ENCODE results near the gene COL21A1.

The COL21A1 gene

GRCh38 chr6:56148488-56149186 is 98.7 kb downstream of the COL21A1 start:
- H3K18ac ChIP-seq (ENCODE audit: low read depth in 1 of 2, low read length in 2 of 2), result no peak overlapping the region
- WGBS, result 90% methylated on average over 2 of the region's 2 CpGs
- H2AK5ac ChIP-seq (ENCODE audit: low read length, severe bottlenecking), result no peak overlapping the region

GRCh38 chr6:56147766-56148165 is 99.6 kb downstream of the COL21A1 start:
- Histone ChIP-seq H3K9ac (ENCODE audit: low read length) (no peak overlapping the region), H4K8ac (ENCODE audit: low read length) (no peak overlapping the region), H3K79me1 (replicated peaks; ENCODE audit: low read length, poor library complexity, severe bottlenecking) (no peaks in the 10 kb centered on the region), H3K27me3 (ENCODE audit: control insufficient read depth in 1 of 2, insufficient read depth in 1 of 2, low read length in 2 of 2) (no peaks in the 10 kb centered on the region), H3K23ac (ENCODE audit: low read length in 2 of 2) (no peak overlapping the region), H3K4me3 (ENCODE audit: insufficient read depth in 1 of 2, low read depth in 1 of 2, low read length in 2 of 2) (no peak overlapping the region), H3K9me3 (ENCODE audit: control insufficient read depth, low read length) (no peaks in the 10 kb centered on the region), H2BK120ac (ENCODE audit: low read depth, low read length) (no peak overlapping the region), H3K14ac (ENCODE audit: low read length in 2 of 2) (no peak overlapping the region), H3K4me1 (ENCODE audit: control insufficient read depth, insufficient read depth, low read depth, low read length) (no peaks in the 10 kb centered on the region), H3K4me2 (ENCODE audit: low read length, poor library complexity, severe bottlenecking) (no peak overlapping the region), H3K4ac (ENCODE audit: low read depth in 1 of 2, low read length in 2 of 2) (no peak overlapping the region), H2BK15ac (ENCODE audit: low read depth, poor library complexity, severe bottlenecking) (no peak overlapping the region), H3K36me3 (ENCODE audit: control insufficient read depth in 1 of 2, insufficient read depth in 2 of 2, low read depth in 1 of 2, low read length in 2 of 2) (no peaks in the 10 kb centered on the region), H2BK12ac (ENCODE audit: low read length in 2 of 2) (no peak overlapping the region), H2AK5ac (ENCODE audit: low read length, severe bottlenecking) (no peak overlapping the region), H3K18ac (ENCODE audit: low read depth in 1 of 2, low read length in 2 of 2) (no peak overlapping the region), H2AFZ (ENCODE audit: low read depth, low read length) (no peak overlapping the region), H2BK5ac (ENCODE audit: low read depth, low read length, poor library complexity, severe bottlenecking) (no peak overlapping the region), H4K91ac (ENCODE audit: low read length) (no peak overlapping the region), H3K27ac (ENCODE audit: low read length, poor library complexity, severe bottlenecking) (no peak overlapping the region)
- WGBS, result 99% methylated on average over 2 of the region's 2 CpGs
- DNase-seq, result no peak

More at GRCh38 chr6:56148488-56149186, 98.7 kb downstream of the COL21A1 start:
- Histone ChIP-seq H4K8ac (ENCODE audit: low read length) (no peak overlapping the region), H3K23ac (ENCODE audit: low read length in 2 of 2) (no peak overlapping the region), H3K4me2 (ENCODE audit: low read length, poor library complexity, severe bottlenecking) (no peak overlapping the region), H2BK15ac (ENCODE audit: low read depth, poor library complexity, severe bottlenecking) (no peak overlapping the region), H2AFZ (ENCODE audit: low read depth, low read length) (no peak overlapping the region), H3K4me1 (ENCODE audit: control insufficient read depth, insufficient read depth, low read depth, low read length) (no peaks in the 10 kb centered on the region), H2BK120ac (ENCODE audit: low read depth, low read length) (no peak overlapping the region), H3K27ac (ENCODE audit: low read length, poor library complexity, severe bottlenecking) (no peak overlapping the region), H2BK12ac (ENCODE audit: low read length in 2 of 2) (no peak overlapping the region), H3K27me3 (ENCODE audit: control insufficient read depth in 1 of 2, insufficient read depth in 1 of 2, low read length in 2 of 2) (no peaks in the 10 kb centered on the region), H3K36me3 (ENCODE audit: control insufficient read depth in 1 of 2, insufficient read depth in 2 of 2, low read depth in 1 of 2, low read length in 2 of 2) (no peaks in the 10 kb centered on the region), H3K14ac (ENCODE audit: low read length in 2 of 2) (no peak overlapping the region), H3K79me1 (replicated peaks; ENCODE audit: low read length, poor library complexity, severe bottlenecking) (no peaks in the 10 kb centered on the region), H4K91ac (ENCODE audit: low read length) (no peak overlapping the region), H3K4ac (ENCODE audit: low read depth in 1 of 2, low read length in 2 of 2) (no peak overlapping the region), H3K9me3 (ENCODE audit: control insufficient read depth, low read length) (peaks cover under 1% of the 10 kb centered on the region), H3K9ac (ENCODE audit: low read length) (no peak overlapping the region), H2BK5ac (ENCODE audit: low read depth, low read length, poor library complexity, severe bottlenecking) (no peak overlapping the region), H3K4me3 (ENCODE audit: insufficient read depth in 1 of 2, low read depth in 1 of 2, low read length in 2 of 2) (no peak overlapping the region)
- no peak for DNase-seq

- no peak overlapping the region for H2BK5ac ChIP-seq (ENCODE audit: low read depth, low read length, poor library complexity, severe bottlenecking)
- no peak overlapping the region for H2BK12ac ChIP-seq (ENCODE audit: low read length in 2 of 2)
- no peak for DNase-seq
- H4K91ac ChIP-seq (ENCODE audit: low read length), result no peak overlapping the region
- no peak overlapping the region for H3K4ac ChIP-seq (ENCODE audit: low read depth in 1 of 2, low read length in 2 of 2)
- no peaks in the 10 kb centered on the region for H3K4me1 ChIP-seq (ENCODE audit: control insufficient read depth, insufficient read depth, low read depth, low read length)
- no peak overlapping the region for H3K4me2 ChIP-seq (ENCODE audit: low read length, poor library complexity, severe bottlenecking)
- H3K18ac ChIP-seq (ENCODE audit: low read depth in 1 of 2, low read length in 2 of 2), result no peak overlapping the region
- H3K36me3 ChIP-seq (ENCODE audit: control insufficient read depth in 1 of 2, insufficient read depth in 2 of 2, low read depth in 1 of 2, low read length in 2 of 2), result peaks cover 0 to 3% of the 10 kb centered on the region in 2 experiments
- WGBS, result no CpG with 5 or more reads among the region's 1 CpG
- no peak overlapping the region for H2BK120ac ChIP-seq (ENCODE audit: low read depth, low read length)
- no peak overlapping the region for H3K4me3 ChIP-seq (ENCODE audit: insufficient read depth in 1 of 2, low read depth in 1 of 2, low read length in 2 of 2)
- no peak overlapping the region for H3K23ac ChIP-seq (ENCODE audit: low read length in 2 of 2)
- H2BK15ac ChIP-seq (ENCODE audit: low read depth, poor library complexity, severe bottlenecking), result no peak overlapping the region
- H3K9ac ChIP-seq (ENCODE audit: low read length), result peak overlapping the region; percentile 72
- no peaks in the 10 kb centered on the region for H3K79me1 ChIP-seq (replicated peaks; ENCODE audit: low read length, poor library complexity, severe bottlenecking)
- H3K14ac ChIP-seq (ENCODE audit: low read length in 2 of 2), result no peak overlapping the region
- no peak overlapping the region for H2AFZ ChIP-seq (ENCODE audit: low read depth, low read length)
- H3K27me3 ChIP-seq (ENCODE audit: control insufficient read depth in 1 of 2, insufficient read depth in 1 of 2, low read length in 2 of 2), result no peaks in the 10 kb centered on the region
- no peaks in the 10 kb centered on the region for H3K9me3 ChIP-seq (ENCODE audit: control insufficient read depth, low read length)
- H2AK5ac ChIP-seq (ENCODE audit: low read length, severe bottlenecking), result no peak overlapping the region
- no peak overlapping the region for H4K8ac ChIP-seq (ENCODE audit: low read length)
- no peak overlapping the region for H3K27ac ChIP-seq (ENCODE audit: low read length, poor library complexity, severe bottlenecking)
These were observed 101.3 kb downstream of the COL21A1 start for GRCh38 chr6:56146086-56146485.

DNA sequence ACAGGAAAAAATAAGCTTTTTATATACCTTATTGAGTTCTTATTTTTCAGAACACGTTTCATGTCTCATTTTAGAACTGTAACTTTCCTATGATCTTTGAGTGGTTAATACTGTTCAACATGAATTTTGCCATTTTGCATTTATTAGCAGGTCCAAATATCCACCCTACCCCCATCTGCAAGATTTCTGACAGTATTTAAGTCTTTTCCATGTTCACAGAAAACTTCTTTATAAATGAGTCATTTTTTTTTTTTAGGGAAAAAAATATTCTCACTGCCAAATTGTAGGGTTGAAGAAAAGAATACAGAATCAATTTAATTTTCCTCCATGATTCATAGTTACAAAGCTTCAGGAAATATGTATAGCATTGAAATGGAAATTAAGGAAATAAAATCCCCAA is 101.8 kb downstream of the COL21A1 start:
- no peak for DNase-seq
- no peak overlapping the region for H2BK5ac ChIP-seq (ENCODE audit: low read depth, low read length, poor library complexity, severe bottlenecking)
- H4K8ac ChIP-seq (ENCODE audit: low read length), result no peak overlapping the region
- H3K9me3 ChIP-seq (ENCODE audit: control insufficient read depth, low read length), result no peaks in the 10 kb centered on the region
- H2BK15ac ChIP-seq (ENCODE audit: low read depth, poor library complexity, severe bottlenecking), result no peak overlapping the region
- H3K36me3 ChIP-seq (ENCODE audit: control insufficient read depth in 1 of 2, insufficient read depth in 2 of 2, low read depth in 1 of 2, low read length in 2 of 2), result peaks cover 0 to 3% of the 10 kb centered on the region in 2 experiments
- no peak overlapping the region for H3K4me2 ChIP-seq (ENCODE audit: low read length, poor library complexity, severe bottlenecking)
- no peak overlapping the region for H2AK5ac ChIP-seq (ENCODE audit: low read length, severe bottlenecking)
- H3K4me3 ChIP-seq (ENCODE audit: insufficient read depth in 1 of 2, low read depth in 1 of 2, low read length in 2 of 2), result peak overlapping the region in 1 of 2 experiments; percentile 27
- H3K23ac ChIP-seq (ENCODE audit: low read length in 2 of 2), result no peak overlapping the region
- H2AFZ ChIP-seq (ENCODE audit: low read depth, low read length), result no peak overlapping the region
- H3K4ac ChIP-seq (ENCODE audit: low read depth in 1 of 2, low read length in 2 of 2), result no peak overlapping the region
- no peak overlapping the region for H3K14ac ChIP-seq (ENCODE audit: low read length in 2 of 2)
- H3K27ac ChIP-seq (ENCODE audit: low read length, poor library complexity, severe bottlenecking), result no peak overlapping the region
- H3K9ac ChIP-seq (ENCODE audit: low read length), result peak overlapping the region; percentile 72
- no peaks in the 10 kb centered on the region for H3K27me3 ChIP-seq (ENCODE audit: control insufficient read depth in 1 of 2, insufficient read depth in 1 of 2, low read length in 2 of 2)
- no peak overlapping the region for H2BK120ac ChIP-seq (ENCODE audit: low read depth, low read length)
- H3K79me1 ChIP-seq (replicated peaks; ENCODE audit: low read length, poor library complexity, severe bottlenecking), result no peaks in the 10 kb centered on the region
- H4K91ac ChIP-seq (ENCODE audit: low read length), result no peak overlapping the region
- no peaks in the 10 kb centered on the region for H3K4me1 ChIP-seq (ENCODE audit: control insufficient read depth, insufficient read depth, low read depth, low read length)
- H3K18ac ChIP-seq (ENCODE audit: low read depth in 1 of 2, low read length in 2 of 2), result no peak overlapping the region
- WGBS, result no CpG with 5 or more reads among the region's 1 CpG
- H2BK12ac ChIP-seq (ENCODE audit: low read length in 2 of 2), result no peak overlapping the region
